NOMO-1 (cell line): Measurements from ENCODE around the gene TEKTIP1.

Experiments
- DNase-seq, 2 experiments: peaks; one replicate each; lab custom pipeline; 2025; ENCODE audit not compliant: unreplicated experiment in 2 of 2; lab: John Stamatoyannopoulos, UW

TEKTIP1 gene

DNA sequence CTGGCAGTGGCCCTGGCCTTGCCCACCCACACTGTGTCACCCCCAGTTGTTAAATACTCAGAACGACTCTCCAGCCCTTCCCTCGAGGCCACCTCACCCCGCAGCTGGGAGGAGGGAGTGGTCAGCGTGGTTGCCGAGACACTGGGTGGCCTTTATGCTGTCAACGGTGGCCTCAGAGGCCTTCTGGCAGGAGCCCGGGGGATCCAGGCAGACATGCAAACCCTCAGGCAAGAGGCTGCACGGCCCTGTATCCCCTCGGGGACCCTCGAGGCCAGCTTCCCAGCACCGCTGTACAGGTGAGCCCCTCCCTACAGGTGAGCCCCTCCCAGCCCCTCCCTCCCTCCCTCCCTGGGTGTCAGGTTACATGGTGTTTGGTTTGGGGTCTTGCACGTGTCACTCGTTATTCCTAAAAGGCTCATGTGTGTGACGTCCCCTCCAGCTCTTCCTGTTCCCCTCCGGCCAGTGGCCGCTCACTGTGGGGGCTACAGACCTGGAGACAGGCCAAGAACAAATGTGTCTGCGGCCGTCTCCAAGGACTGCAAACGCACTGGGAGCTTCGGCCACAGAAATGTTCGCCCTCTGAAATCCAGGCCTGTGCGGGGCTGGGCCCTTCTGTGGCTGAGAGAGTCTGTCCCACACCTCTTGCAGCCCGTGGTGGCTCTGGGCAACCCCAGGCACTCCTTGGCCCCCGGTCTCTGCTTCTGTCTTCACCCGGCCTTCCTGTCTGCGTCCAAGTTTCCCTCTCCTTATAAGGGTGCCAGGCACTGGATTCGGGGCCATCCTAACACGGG is at the start of gene TEKTIP1:
TEKTIP1 (plus strand) TSS at position 210 of the 791 bp plus-strand sequence; CDS start at position 214, 4 bp downstream.
- DNase-seq: no peak

GRCh38 chr19:3491396-3492119 is 47.4 kb upstream of the TEKTIP1 start:
- DNase-seq: no peak

- no peak for DNase-seq
These were observed 46.7 kb upstream of the TEKTIP1 start for GRCh38 chr19:3492131-3492839.

DNA sequence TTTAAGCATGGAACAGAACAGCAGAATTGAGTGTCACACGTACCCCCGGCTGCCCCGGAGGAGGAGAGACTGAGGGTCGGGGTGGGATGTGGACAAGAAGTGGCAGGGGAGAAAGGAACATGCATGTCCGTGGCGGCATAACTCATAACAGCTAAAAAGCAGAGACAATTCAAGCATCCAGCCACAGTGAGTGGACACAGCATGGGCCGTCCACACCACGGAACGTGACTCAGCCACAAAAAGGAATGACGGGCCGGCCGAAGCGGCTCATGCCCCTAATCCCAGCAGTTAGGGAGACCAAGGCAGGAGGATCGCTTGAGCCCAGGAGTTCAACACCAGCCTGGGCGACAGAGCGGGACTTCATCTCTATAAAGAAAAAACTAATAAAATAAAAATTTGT is 46.1 kb upstream of the TEKTIP1 start:
- no peak for DNase-seq

DNA sequence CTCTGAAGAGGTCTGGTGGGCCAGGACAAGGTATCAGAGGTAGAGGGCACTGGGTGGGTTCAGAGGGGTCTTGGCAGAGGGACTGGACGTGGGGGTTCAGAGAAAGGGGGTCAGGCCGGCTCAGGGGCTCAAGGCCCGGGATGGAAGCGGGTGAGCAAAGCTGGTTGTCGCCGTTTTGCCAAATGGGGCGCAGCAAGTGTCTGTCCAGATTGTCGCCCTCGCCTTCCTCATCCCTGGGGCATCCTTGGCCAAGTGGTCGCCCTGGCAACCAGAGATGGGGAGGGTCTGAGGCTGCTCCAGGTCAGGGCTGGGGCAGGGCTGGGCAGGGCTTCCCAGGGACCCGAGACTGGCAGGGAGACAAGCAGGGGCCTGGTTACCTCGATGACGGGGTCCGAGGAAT is 45.3 kb upstream of the TEKTIP1 start:
- no peak for DNase-seq

- no peak for DNase-seq
These were observed 44.9 kb upstream of the TEKTIP1 start for GRCh38 chr19:3494051-3494450.

- no peak for DNase-seq
These were observed 44.4 kb upstream of the TEKTIP1 start for GRCh38 chr19:3494559-3494958.

- DNase-seq: no peak
These were observed 42.3 kb upstream of the TEKTIP1 start for GRCh38 chr19:3496392-3497273.

DNA sequence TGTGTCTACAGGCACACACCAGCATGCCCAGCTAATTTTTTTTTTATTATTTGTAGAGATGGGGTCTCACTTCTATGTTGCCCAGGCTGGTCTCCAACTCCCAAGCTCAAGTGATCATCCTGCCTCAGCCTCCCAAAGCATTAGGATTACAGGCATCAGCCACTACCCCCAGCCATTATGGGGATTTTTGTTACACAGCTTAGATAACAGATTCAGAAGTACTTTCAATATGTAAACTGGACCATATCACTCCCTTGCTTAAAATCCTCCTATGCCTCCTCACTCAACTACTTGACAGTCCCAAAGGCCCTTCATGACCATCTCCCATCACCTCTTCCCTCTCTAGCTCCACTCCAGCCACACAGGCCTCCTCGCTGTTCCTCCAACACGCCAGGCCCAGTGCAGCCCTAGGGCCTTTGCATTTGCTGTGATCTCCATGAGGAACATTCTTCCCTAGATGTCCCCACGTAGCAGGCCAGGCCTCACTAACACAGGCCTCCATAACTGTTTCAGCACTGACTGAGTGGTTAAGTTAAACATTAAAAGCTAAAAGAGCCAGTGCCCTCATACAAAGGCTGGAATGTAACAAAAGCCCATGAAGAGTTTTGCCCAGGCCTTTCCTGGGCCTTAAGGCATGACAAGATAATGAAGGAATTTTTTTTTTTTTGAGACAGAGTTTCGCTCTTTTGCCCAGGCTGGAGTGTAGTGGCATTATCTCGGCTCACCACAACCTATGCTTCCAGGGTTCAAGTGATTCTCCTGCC is 41.0 kb upstream of the TEKTIP1 start:
- no peak for DNase-seq

DNA sequence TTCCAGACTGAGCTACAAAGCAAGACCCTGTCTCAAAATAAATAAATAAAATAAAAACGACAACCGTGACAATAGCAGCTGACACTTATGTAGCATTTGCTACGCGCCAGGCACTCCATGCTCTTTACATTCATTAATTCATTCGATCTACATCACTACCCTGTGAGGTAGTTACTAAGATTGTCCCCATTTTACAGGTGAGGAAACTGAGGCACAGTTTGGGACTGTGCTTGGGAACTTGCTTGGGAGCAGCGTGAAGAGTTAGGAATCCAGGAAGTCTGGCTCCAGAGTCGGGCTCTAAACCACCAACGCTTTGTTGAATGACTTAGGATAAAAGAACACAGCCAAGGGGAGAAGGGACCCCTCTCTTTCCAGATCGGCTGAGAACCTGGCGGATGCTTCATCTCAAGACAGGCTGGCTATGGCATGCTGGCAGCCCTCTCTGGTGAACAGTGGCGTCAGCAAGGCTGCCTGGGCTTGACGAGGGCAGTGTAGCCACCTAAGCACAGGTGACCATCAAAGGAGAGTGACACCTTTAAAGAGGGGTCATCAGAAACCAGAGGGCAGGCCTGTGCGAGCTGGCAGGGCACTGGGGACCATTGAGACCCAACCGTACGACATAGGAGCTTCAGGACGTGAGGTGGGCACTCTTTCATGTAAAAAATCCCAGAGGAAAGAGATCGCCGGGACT is 39.1 kb upstream of the TEKTIP1 start:
- DNase-seq: no peak

GRCh38 chr19:3500429-3501101 is 38.4 kb upstream of the TEKTIP1 start, which contains the start of gene DOHH:
Gene DOHH (minus strand): TSS chr19:3500674. CDS start chr19:3496814, 3,860 bp downstream.
- peak; percentile 96 to 97 for DNase-seq

DNA sequence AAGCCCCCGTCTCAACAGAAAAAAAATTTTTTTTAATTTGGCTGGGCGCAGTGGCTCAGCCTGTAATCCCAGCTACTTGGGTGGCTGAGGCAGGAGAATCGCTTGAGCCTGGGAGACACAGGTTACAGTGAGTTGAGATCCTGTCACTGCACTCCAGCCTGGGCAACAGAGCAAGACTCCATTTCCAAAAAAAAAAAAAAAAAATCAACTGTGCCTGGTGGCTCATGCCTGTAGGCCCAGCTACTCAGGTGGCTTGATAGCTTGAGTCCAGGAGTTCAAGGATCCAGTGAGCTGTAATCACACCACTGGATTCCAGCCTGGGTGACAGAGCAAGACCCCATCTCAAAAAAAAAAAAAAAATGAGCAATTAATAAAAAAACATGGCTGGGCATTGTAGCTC is 37.2 kb upstream of the TEKTIP1 start:
- no peak for DNase-seq

DNA sequence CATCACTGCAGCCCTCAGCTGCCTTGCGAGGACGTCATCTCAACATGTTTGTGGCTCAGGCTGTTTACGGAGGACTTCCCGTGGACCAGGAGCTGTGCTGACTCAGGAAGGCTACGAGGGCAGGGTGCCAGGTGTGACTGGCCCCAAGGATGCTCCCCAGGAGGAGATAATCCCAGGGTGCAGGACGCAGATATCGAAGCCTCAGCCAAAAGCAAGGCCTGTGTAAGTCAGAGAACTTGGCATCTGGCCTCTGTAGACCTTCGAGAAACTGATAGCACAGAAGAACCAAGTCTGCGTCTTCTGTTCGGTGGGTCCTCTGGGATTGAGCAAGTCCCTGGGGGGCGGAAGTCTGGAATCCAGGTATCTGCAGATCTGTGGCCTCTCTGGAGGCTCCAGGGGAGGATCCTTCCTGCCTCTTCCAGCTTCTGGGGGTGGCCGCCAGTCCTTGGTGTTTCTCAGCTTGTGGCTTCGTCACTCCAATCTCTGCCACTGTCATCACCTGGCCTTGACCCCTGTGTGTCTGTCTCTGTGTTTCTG is 35.9 kb upstream of the TEKTIP1 start:
- no peak for DNase-seq

- peak in 1 of 2 experiments; percentile 3 for DNase-seq
These were observed 34.2 kb upstream of the TEKTIP1 start for GRCh38 chr19:3504735-3505134.

DNA sequence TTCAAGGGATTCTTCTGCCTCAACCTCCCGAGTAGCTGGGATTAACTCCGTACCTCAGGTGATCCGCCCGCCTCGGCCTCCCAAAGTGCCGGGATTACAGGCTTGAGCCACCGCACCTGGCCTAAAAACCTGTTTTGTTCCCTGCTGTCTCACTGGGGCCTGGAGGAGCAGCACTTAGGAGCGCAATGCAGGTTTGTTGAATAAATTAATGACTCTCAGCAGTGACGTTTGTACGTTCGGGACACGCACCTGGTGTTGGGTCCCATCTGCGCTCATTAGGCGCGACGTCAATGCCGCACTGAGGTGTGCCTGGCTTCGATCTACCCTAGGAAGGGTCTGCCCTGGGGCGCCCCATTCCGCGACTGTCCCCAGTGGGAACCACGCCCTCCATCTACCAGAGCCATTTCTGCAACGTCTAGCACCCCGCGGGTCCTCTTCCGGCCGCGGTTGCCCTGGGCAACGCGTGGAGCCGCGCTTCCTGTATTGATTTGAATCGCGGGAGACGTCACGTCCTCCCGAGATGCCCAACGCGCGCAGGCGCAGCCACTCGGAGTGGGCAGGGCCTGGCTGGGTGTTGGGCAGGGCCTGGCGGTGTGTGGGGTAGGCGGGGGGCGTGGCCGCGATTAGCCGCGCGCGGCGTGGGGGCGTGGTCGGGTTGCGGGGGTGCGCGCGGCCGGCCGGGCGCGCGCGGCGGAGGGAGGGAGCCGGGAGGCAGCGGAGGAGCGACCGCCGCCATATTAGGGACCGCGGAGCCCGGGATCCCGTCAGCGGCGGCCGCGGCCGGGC is 33.2 kb upstream of the TEKTIP1 start, which contains the start of gene FZR1:
FZR1 (plus strand) TSS at position 714 of the 786 bp plus-strand sequence. CDS start 16,679 bp downstream, outside the sequence.
- DNase-seq: peak; percentile 94 to 98

DNA sequence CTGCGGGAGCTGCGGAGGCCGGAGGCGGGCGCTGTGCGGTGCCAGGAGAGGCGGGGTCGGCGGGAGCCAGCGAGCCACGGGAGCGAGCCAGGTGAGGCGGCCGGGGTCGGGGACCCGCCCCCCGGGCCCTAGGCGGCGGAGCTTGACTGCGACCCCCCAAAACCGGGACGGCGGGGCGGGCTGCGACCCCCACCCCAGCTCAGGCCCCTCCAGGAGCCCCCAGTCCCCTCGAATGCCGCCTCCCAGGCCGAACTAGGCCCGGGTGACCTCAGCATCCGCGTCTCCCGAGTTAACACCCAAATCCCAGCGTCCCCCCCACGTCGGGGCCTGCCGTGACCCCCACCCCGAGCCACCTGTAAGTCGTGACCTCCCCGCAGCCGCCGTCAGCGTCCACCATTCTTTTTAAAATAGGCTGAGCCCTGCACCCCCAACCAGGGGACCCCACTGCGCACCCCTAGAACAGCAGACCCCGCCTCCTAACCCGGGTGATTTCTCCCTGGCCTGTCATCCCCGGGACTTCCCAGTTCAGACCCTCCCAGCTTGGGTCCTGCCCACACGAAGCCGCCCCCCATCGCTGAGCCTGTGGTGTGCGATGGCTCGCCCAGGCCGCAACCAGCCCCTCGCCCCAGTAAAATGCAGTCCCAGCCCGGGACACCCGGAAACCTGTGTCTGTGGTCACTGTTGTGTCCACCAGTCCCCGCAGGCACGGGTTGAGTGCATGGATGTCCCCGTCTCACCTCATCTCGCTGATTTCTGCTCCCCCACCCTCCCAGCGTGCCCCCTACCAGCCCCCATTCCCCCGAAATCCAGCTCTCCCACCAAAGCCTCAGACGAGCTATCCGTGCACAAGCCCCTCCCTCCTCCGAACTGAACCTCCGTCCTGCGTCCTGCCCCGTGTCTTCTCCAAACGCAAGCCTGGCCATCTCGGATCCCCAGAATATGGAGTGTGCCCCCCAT is 32.3 kb upstream of the TEKTIP1 start:
- peak in 1 of 2 experiments; percentile 5 for DNase-seq
